ENCODE data around the gene MAGI2. TPM values are rescaled to one million over a fixed set of nuclear protein-coding genes. Genes with fewer than 3 reads are reported as not detected.
A peak's percentile ranks its signal among the peaks of the same experiment; 100 is the strongest.

Gene MAGI2
- total RNA-seq, 1 experiment from 2014 or later: 0.25 TPM

GRCh38 chr7:78953090-78953489, 500.4 kb downstream of the MAGI2 start:
- Mint-ChIP-seq H3K9me3 (ENCODE audit: unreplicated experiment) (no peaks in the 10 kb centered on the region), H3K4me1 (ENCODE audit: low read depth, unreplicated experiment) (no peaks in the 10 kb centered on the region), H3K27me3 (ENCODE audit: insufficient read depth, unreplicated experiment) (peaks cover 11% of the 10 kb centered on the region), H3K4me3 (ENCODE audit: unreplicated experiment) (no peak overlapping the region), H3K36me3 (ENCODE audit: insufficient read depth, unreplicated experiment) (no peaks in the 10 kb centered on the region), H3K27ac (ENCODE audit: unreplicated experiment) (no peak overlapping the region)
- no peak overlapping the region for H3K4me3 ChIP-seq (ENCODE audit: low read depth, low read length)
- intact Hi-C loops (cut with micrococcal nuclease; ENCODE audit: unreplicated experiment): loop anchor here (5.0 kb wide), 1 partner anchor 224 kb away; no protein-coding TSS in a partner anchor
- BruUV-seq (replicated peaks): no TSS peak
- CTCF ChIA-PET: no interaction called here
- DNase-seq: no peak
- no peak for TF ChIP-seq CTCF (IDR thresholded peaks at IDR 0.05; ENCODE audit: insufficient read depth in 1 of 2, low read depth in 1 of 2, low read length in 1 of 2, severe bottlenecking in 1 of 2, unreplicated experiment in 1 of 2)
- no peaks in the 10 kb centered on the region for H3K9me3 ChIP-seq
- H3K36me3 ChIP-seq (ENCODE audit: control insufficient read depth, insufficient read depth, low read length): no peaks in the 10 kb centered on the region
- H3K4me1 ChIP-seq: no peaks in the 10 kb centered on the region
- POLR2A ChIA-PET: no interaction called here
- no peaks in the 10 kb centered on the region for H3K27me3 ChIP-seq (replicated peaks; ENCODE audit: control insufficient read depth, insufficient read depth, low read length)

- Mint-ChIP-seq H3K27ac (ENCODE audit: unreplicated experiment) (no peak overlapping the region), H3K4me1 (ENCODE audit: low read depth, unreplicated experiment) (no peaks in the 10 kb centered on the region), H3K4me3 (ENCODE audit: unreplicated experiment) (no peak overlapping the region), H3K36me3 (ENCODE audit: insufficient read depth, unreplicated experiment) (no peaks in the 10 kb centered on the region), H3K27me3 (ENCODE audit: insufficient read depth, unreplicated experiment) (no peaks in the 10 kb centered on the region), H3K9me3 (ENCODE audit: unreplicated experiment) (no peaks in the 10 kb centered on the region)
- DNase-seq: no peak
- Histone ChIP-seq H3K4me1 (no peaks in the 10 kb centered on the region), H3K36me3 (ENCODE audit: control insufficient read depth, insufficient read depth, low read length) (no peaks in the 10 kb centered on the region), H3K4me3 (ENCODE audit: low read depth, low read length) (no peak overlapping the region), H3K9me3 (no peaks in the 10 kb centered on the region), H3K27me3 (replicated peaks; ENCODE audit: control insufficient read depth, insufficient read depth, low read length) (no peaks in the 10 kb centered on the region)
- ChIA-PET POLR2A (no interaction called here), CTCF (no interaction called here)
- intact Hi-C loops (cut with micrococcal nuclease; ENCODE audit: unreplicated experiment): no loop called here
- no peak for TF ChIP-seq CTCF (IDR thresholded peaks at IDR 0.05; ENCODE audit: insufficient read depth in 1 of 2, low read depth in 1 of 2, low read length in 1 of 2, severe bottlenecking in 1 of 2, unreplicated experiment in 1 of 2)
- no TSS peak for BruUV-seq (replicated peaks)
These were observed 513.8 kb downstream of the MAGI2 start for GRCh38 chr7:78939669-78940068.

GRCh38 chr7:78924581-78924980, 528.9 kb downstream of the MAGI2 start:
- no TSS peak for BruUV-seq (replicated peaks)
- DNase-seq: peak in 1 of 2 experiments; percentile 8
- no peaks in the 10 kb centered on the region for H3K27me3 ChIP-seq (replicated peaks; ENCODE audit: control insufficient read depth, insufficient read depth, low read length)
- H3K4me1 ChIP-seq: no peaks in the 10 kb centered on the region
- peak; percentile 21 to 32 for TF ChIP-seq CTCF (IDR thresholded peaks at IDR 0.05; ENCODE audit: insufficient read depth in 1 of 2, low read depth in 1 of 2, low read length in 1 of 2, severe bottlenecking in 1 of 2, unreplicated experiment in 1 of 2)
- H3K36me3 ChIP-seq (ENCODE audit: control insufficient read depth, insufficient read depth, low read length): no peaks in the 10 kb centered on the region
- intact Hi-C loops (cut with micrococcal nuclease; ENCODE audit: unreplicated experiment): loop anchor here (1.0 kb wide), 2 partner anchors 337 to 414 kb away; no protein-coding TSS in a partner anchor
- Mint-ChIP-seq H3K4me1 (ENCODE audit: low read depth, unreplicated experiment) (no peaks in the 10 kb centered on the region), H3K4me3 (ENCODE audit: unreplicated experiment) (no peak overlapping the region), H3K27me3 (ENCODE audit: insufficient read depth, unreplicated experiment) (peaks cover 5% of the 10 kb centered on the region), H3K9me3 (ENCODE audit: unreplicated experiment) (no peaks in the 10 kb centered on the region), H3K36me3 (ENCODE audit: insufficient read depth, unreplicated experiment) (no peaks in the 10 kb centered on the region), H3K27ac (ENCODE audit: unreplicated experiment) (no peak overlapping the region)
- no peak overlapping the region for H3K4me3 ChIP-seq (ENCODE audit: low read depth, low read length)
- ChIA-PET CTCF (no interaction called here), POLR2A (no interaction called here)
- H3K9me3 ChIP-seq: no peaks in the 10 kb centered on the region
